MCF 10A (cell line): ENCODE measurements around the gene ZBTB12. TPM values are rescaled to one million over a fixed set of nuclear protein-coding genes. Genes with fewer than 3 reads are reported as not detected.
A peak's percentile ranks its signal among the peaks of the same experiment; 100 is the strongest.
"Not testable (repeated sequence)": the region's sequence is repeated elsewhere in the genome, so short reads cannot be mapped to it uniquely, and the experiment has no call there.

ENCODE experiments used
- BruUV-seq: library from RNA; stranded (reverse); fragments of 400-500 nt; replicated peaks from 2 replicates; lab custom pipeline; 2021; lab: Mats Ljungman, UMichigan
- CTCF ChIA-PET: fragments of 300-600 bp; sonication (Branson Sonifier 250); formaldehyde crosslinking; extraction: SDS; loops from one replicate; lab custom pipeline; 2021; ENCODE audit warnings: antibody characterized with exemption, inconsistent platforms; lab: Yijun Ruan, JAX
- POLR2A ChIA-PET: fragments of 300-600, 350-650 bp; sonication (Branson Sonifier 250); formaldehyde crosslinking; extraction: SDS; loops from one replicate; lab custom pipeline; 2020; ENCODE audit warnings: antibody characterized with exemption, inconsistent platforms; lab: Yijun Ruan, JAX
- DNase-seq: peaks from one replicate; pipeline ENCODE4 v3.0.0-alpha.2; 2018; ENCODE audit not compliant: unreplicated experiment
- H3K27ac Mint-ChIP-seq: one replicate; pipeline ENCODE4 v1.8.0; 2022; ENCODE audit warnings: mild to moderate bottlenecking, low read depth, mixed read lengths; ENCODE audit not compliant: unreplicated experiment
- H3K27me3 Mint-ChIP-seq: one replicate; pipeline ENCODE4 v1.8.0; 2022; ENCODE audit warnings: mixed read lengths; ENCODE audit not compliant: insufficient read depth, unreplicated experiment
- H3K36me3 Mint-ChIP-seq: one replicate; pipeline ENCODE4 v1.8.0; 2022; ENCODE audit warnings: mild to moderate bottlenecking, moderate library complexity, mixed read lengths; ENCODE audit not compliant: insufficient read depth, unreplicated experiment
- H3K4me1 Mint-ChIP-seq: one replicate; pipeline ENCODE4 v1.8.0; 2022; ENCODE audit warnings: mixed read lengths; ENCODE audit not compliant: insufficient read depth, unreplicated experiment
- H3K4me3 Mint-ChIP-seq: one replicate; pipeline ENCODE4 v1.8.0; 2022; ENCODE audit warnings: mild to moderate bottlenecking, moderate library complexity, mixed read lengths; ENCODE audit not compliant: unreplicated experiment
- H3K9me3 Mint-ChIP-seq: one replicate; pipeline ENCODE4 v1.8.0; 2022; ENCODE audit warnings: mixed read lengths; ENCODE audit not compliant: unreplicated experiment
- CTCF ChIP-seq: fragments of 200-600 bp; IDR thresholded peaks from one replicate; pipeline ENCODE4 v1.8.0; 2022; ENCODE audit warnings: antibody characterized with exemption, mild to moderate bottlenecking; ENCODE audit not compliant: unreplicated experiment
- intact Hi-C: fragments of 100-400 bp; cut with micrococcal nuclease; formaldehyde crosslinking; loops from 2 replicates; pipeline ENCODE4 v1.14.1; 2022
- total RNA-seq: library from RNA; stranded (reverse); gene quantifications from 2 replicates; pipeline ENCODE4 v1.2.3, GENCODE V29; 2022

The ZBTB12 gene
- total RNA-seq, 1 experiment from 2014 or later: 3.6 TPM

- intact Hi-C loops: no loop called here
- no peaks in the 10 kb centered on the region for H3K36me3 Mint-ChIP-seq
- peaks cover 15% of the 10 kb centered on the region for H3K4me1 Mint-ChIP-seq
- ChIA-PET CTCF (interaction anchor here (0.7 to 4.8 kb wide), 3 partner anchors 30 to 824 kb away, joined by 3 to 32 read pairs (median 3); no protein-coding TSS in a partner anchor), POLR2A (interaction anchor here (0.8 to 1.3 kb wide), 5 partner anchors 37 to 219 kb away, joined by 3 to 8 read pairs (median 5); partner anchors contain the start of genes ATF6B, CFB and DXO)
- H3K4me3 Mint-ChIP-seq: no peak overlapping the region
- H3K27ac Mint-ChIP-seq: no peak overlapping the region
- DNase-seq: peak; percentile 40
- no peak for TF ChIP-seq CTCF
- no peaks in the 10 kb centered on the region for H3K27me3 Mint-ChIP-seq
- no TSS peak for BruUV-seq
- H3K9me3 Mint-ChIP-seq: no peaks in the 10 kb centered on the region
Observed at GRCh38 chr6:31908791-31909190, 6.9 kb upstream of the ZBTB12 start.

DNA sequence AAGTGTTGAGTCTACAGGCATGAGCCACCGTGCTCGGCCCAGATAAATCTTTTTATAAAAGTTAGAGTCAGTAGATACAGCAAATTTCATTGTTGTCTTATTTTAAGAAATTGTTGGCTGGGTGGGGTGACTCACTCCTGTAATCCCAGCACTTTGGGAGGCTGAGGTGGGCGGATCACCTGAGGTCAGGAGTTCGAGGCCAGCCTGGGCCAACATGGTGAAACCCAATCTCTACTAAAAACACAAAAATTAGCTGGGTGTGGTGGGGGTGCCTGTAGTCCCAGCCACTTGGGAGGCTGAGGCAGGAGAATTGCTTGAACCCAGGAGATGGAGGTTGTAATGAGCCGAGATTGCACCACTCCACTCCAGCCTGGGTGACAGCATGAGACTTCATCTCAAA lies 6.4 kb upstream of the ZBTB12 start:
- H3K4me1 Mint-ChIP-seq: peaks cover 15% of the 10 kb centered on the region
- H3K27ac Mint-ChIP-seq, BruUV-seq, H3K4me3 Mint-ChIP-seq, intact Hi-C loops, H3K9me3 Mint-ChIP-seq, DNase-seq, H3K27me3 Mint-ChIP-seq, H3K36me3 Mint-ChIP-seq: not testable (repeated sequence)
- CTCF ChIA-PET: interaction anchor here (0.7 to 4.8 kb wide), 3 partner anchors 18 to 824 kb away, joined by 3 to 32 read pairs (median 3); no protein-coding TSS in a partner anchor
- POLR2A ChIA-PET: interaction anchor here (0.7 to 1.7 kb wide), 6 partner anchors 9 to 220 kb away, joined by 3 to 5 read pairs (median 4); partner anchors contain the start of genes ATF6B and DXO

DNA sequence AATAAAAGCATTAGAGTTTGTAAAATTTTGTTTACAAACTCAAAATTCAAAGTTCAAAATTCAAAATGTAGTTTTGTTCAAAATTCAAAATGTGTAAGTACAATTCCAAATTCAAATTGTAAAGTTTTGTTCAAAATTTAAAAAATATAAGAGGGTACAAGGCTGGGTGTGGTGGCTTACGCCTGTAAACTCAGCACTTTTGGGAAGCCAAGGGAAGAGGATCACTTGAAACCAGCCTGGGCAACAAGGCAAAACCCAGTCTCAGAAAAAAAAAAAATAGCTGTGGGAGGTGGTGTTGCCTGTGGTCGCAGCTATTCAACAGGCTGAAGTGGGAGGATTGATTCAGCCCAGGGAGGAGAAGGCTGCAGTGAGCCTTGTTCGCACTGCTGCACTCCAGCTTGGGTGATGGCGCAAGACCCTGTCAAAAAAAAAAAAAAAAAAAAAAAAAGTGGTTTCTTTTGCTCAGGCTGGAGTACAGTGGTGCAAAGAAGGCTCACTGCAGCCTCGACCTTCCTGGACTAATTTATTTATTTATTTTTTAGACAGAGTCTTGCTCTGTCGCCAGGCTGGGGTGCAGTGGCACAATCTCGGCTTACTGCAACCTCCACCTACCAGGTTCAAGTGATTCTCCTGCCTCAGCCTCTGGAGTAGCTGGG lies 5.4 kb upstream of the ZBTB12 start:
- H3K27ac Mint-ChIP-seq: no peak overlapping the region
- peaks cover 20% of the 10 kb centered on the region for H3K4me1 Mint-ChIP-seq
- ChIA-PET CTCF (interaction anchor here (0.8 to 4.8 kb wide), 3 partner anchors 13 to 45 kb away, joined by 3 to 32 read pairs (median 5); no protein-coding TSS in a partner anchor), POLR2A (interaction anchor here (0.6 to 1.7 kb wide), 14 partner anchors 10 to 221 kb away, joined by 3 to 5 read pairs (median 4); partner anchors contain the start of genes ATF6B, DXO, EHMT2 and NEU1)
- no TSS peak for BruUV-seq
- H3K9me3 Mint-ChIP-seq: no peaks in the 10 kb centered on the region
- peak; percentile 65 for DNase-seq
- no peak overlapping the region for H3K4me3 Mint-ChIP-seq
- no peaks in the 10 kb centered on the region for H3K36me3 Mint-ChIP-seq
- no peak for TF ChIP-seq CTCF
- intact Hi-C loops: no loop called here
- no peaks in the 10 kb centered on the region for H3K27me3 Mint-ChIP-seq

DNA sequence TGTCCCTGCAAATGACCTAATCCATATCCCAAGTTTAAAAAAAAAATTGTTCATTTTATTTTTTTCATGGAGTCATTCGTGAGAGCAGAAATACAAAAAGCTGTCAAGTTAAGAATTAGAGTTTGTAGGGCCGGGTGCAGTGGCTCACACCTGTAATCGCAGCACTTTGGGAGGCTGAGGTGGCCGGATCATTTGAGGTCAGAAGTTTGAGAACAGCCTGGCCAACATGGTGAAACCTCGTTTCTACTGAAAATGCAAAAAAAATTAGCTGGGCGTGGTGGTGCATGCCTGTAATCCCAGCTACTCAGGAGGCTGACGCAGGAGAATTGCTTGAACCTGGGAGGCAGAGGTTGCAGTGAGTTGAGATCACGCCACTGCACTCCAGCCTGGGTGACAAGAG lies 4.8 kb upstream of the ZBTB12 start:
- intact Hi-C loops, H3K36me3 Mint-ChIP-seq, DNase-seq, H3K9me3 Mint-ChIP-seq, H3K4me3 Mint-ChIP-seq, BruUV-seq, H3K27me3 Mint-ChIP-seq, H3K27ac Mint-ChIP-seq: not testable (repeated sequence)
- CTCF ChIA-PET: interaction anchor here (1.0 to 4.8 kb wide), 2 partner anchors 14 to 45 kb away, joined by 5 to 32 read pairs; no protein-coding TSS in a partner anchor
- POLR2A ChIA-PET: interaction anchor here (0.6 to 1.7 kb wide), 7 partner anchors 13 to 65 kb away, joined by 3 to 5 read pairs (median 4); partner anchors contain the start of genes DXO and NEU1
- peaks cover 18% of the 10 kb centered on the region for H3K4me1 Mint-ChIP-seq

- no peak overlapping the region for H3K4me3 Mint-ChIP-seq
- no peaks in the 10 kb centered on the region for H3K36me3 Mint-ChIP-seq
- H3K9me3 Mint-ChIP-seq: no peaks in the 10 kb centered on the region
- intact Hi-C loops: no loop called here
- peaks cover 18% of the 10 kb centered on the region for H3K4me1 Mint-ChIP-seq
- H3K27ac Mint-ChIP-seq: no peak overlapping the region
- ChIA-PET POLR2A (interaction anchor here (0.8 to 1.6 kb wide), 3 partner anchors 14 to 50 kb away, joined by 3 to 4 read pairs (median 3); no protein-coding TSS in a partner anchor), CTCF (interaction anchor here (1.7 kb wide), 1 partner anchor 46 kb away, joined by 7 read pairs; no protein-coding TSS in a partner anchor)
- TF ChIP-seq CTCF: no peak
- DNase-seq: no peak
- H3K27me3 Mint-ChIP-seq: no peaks in the 10 kb centered on the region
- BruUV-seq: no TSS peak
Observed at GRCh38 chr6:31906122-31906521, 4.2 kb upstream of the ZBTB12 start.
